Ectodermal cell (in vitro differentiated cells): Measurements from ENCODE around the gene ZPBP2.
"Not testable (repeated sequence)": the region's sequence is repeated elsewhere in the genome, so short reads cannot be mapped to it uniquely, and the experiment has no call there.

ENCODE experiments used
- H3K27ac ChIP-seq: 2 replicates; pipeline ENCODE4 v1.7.0; 2013; ENCODE audit warnings: mild to moderate bottlenecking, low read depth, low read length; ENCODE audit not compliant: insufficient read depth, poor library complexity, severe bottlenecking
- H3K27me3 ChIP-seq: 2 replicates; pipeline ENCODE4 v1.7.0; 2013; ENCODE audit warnings: mild to moderate bottlenecking, low read length; ENCODE audit not compliant: insufficient read depth, control insufficient read depth, poor library complexity, severe bottlenecking
- H3K36me3 ChIP-seq: one replicate; pipeline ENCODE4 v1.7.0; 2013; ENCODE audit warnings: low read length; ENCODE audit not compliant: control insufficient read depth, insufficient read depth
- H3K4me1 ChIP-seq: one replicate; pipeline ENCODE4 v1.7.0; 2013; ENCODE audit warnings: low read length; ENCODE audit not compliant: control insufficient read depth, insufficient read depth
- H3K4me3 ChIP-seq: 2 replicates; pipeline ENCODE4 v1.7.0; 2013; ENCODE audit warnings: low read depth, low read length, control low read depth; ENCODE audit not compliant: insufficient read depth
- H3K9me3 ChIP-seq: 2 replicates; pipeline ENCODE4 v1.7.0; 2013; ENCODE audit warnings: mild to moderate bottlenecking, low read length, moderate library complexity; ENCODE audit not compliant: control insufficient read depth
- WGBS, 2 experiments: methylation state at CpG; one replicate each; pipeline ENCODE4 v1.1.7; 2013; ENCODE audit warnings: missing lambda C conversion rate in 2 of 2; 5-methylcytosine and 5-hydroxymethylcytosine counted together

The ZPBP2 gene

GRCh38 chr17:39854909-39855308, 13.1 kb upstream of the ZPBP2 start:
- no peak overlapping the region for H3K4me3 ChIP-seq
- H3K36me3 ChIP-seq = no peaks in the 10 kb centered on the region
- H3K27ac ChIP-seq = no peak overlapping the region
- H3K9me3 ChIP-seq = no peaks in the 10 kb centered on the region
- no peaks in the 10 kb centered on the region for H3K4me1 ChIP-seq
- no peaks in the 10 kb centered on the region for H3K27me3 ChIP-seq
- 92 to 93% methylated on average over 2 of the region's 2 CpGs for WGBS, 2 experiments

- 88 to 94% methylated on average over 8 of the region's 9 CpGs for WGBS, 2 experiments
Measured at GRCh38 chr17:39855911-39856649, 11.9 kb upstream of the ZPBP2 start.

GRCh38 chr17:39861235-39861634, 6.8 kb upstream of the ZPBP2 start:
- peaks cover 57% of the 10 kb centered on the region for H3K27me3 ChIP-seq
- WGBS, 2 experiments = 94 to 97% methylated on average over 5 of the region's 5 CpGs

More at GRCh38 chr17:39855911-39856649, 11.9 kb upstream of the ZPBP2 start:
- not testable (repeated sequence) for H3K9me3 ChIP-seq, H3K4me1 ChIP-seq, H3K27ac ChIP-seq, H3K27me3 ChIP-seq, H3K36me3 ChIP-seq, H3K4me3 ChIP-seq

GRCh38 chr17:39863244-39863917, 4.6 kb upstream of the ZPBP2 start:
- no peak overlapping the region for H3K4me3 ChIP-seq
- WGBS, 2 experiments = 87 to 91% methylated on average over 6 of the region's 7 CpGs

More at GRCh38 chr17:39861235-39861634, 6.8 kb upstream of the ZPBP2 start:
- Histone ChIP-seq H3K36me3 (no peaks in the 10 kb centered on the region), H3K9me3 (no peaks in the 10 kb centered on the region), H3K4me3 (no peak overlapping the region), H3K4me1 (no peaks in the 10 kb centered on the region), H3K27ac (no peak overlapping the region)

GRCh38 chr17:39863918-39864746, 3.9 kb upstream of the ZPBP2 start, which contains the start of gene IKZF3:
Gene IKZF3 (minus strand): TSS chr17:39864312. CDS start chr17:39864126, 186 bp downstream.
- Histone ChIP-seq H3K27me3 (peaks cover 67% of the 10 kb centered on the region), H3K36me3 (no peaks in the 10 kb centered on the region), H3K9me3 (no peaks in the 10 kb centered on the region), H3K27ac (no peak within 1 kb of the TSS), H3K4me3 (no peak within 1 kb of the TSS), H3K4me1 (no peaks in the 10 kb centered on the region)
- 9 to 11% methylated on average over 50 of the region's 50 CpGs for WGBS, 2 experiments

More at GRCh38 chr17:39863244-39863917, 4.6 kb upstream of the ZPBP2 start:
- Histone ChIP-seq H3K27ac (no peak overlapping the region), H3K27me3 (peaks cover 67% of the 10 kb centered on the region), H3K4me1 (no peaks in the 10 kb centered on the region), H3K9me3 (no peaks in the 10 kb centered on the region), H3K36me3 (no peaks in the 10 kb centered on the region)

GRCh38 chr17:39866013-39866730, 1.8 kb upstream of the ZPBP2 start:
- no peak overlapping the region for H3K27ac ChIP-seq
- H3K27me3 ChIP-seq = peaks cover 59% of the 10 kb centered on the region
- H3K4me3 ChIP-seq = no peak overlapping the region
- H3K4me1 ChIP-seq = no peaks in the 10 kb centered on the region
- H3K36me3 ChIP-seq = no peaks in the 10 kb centered on the region
- H3K9me3 ChIP-seq = no peaks in the 10 kb centered on the region
- WGBS, 2 experiments = 85 to 92% methylated on average over 7 of the region's 8 CpGs

- Histone ChIP-seq H3K27me3 (peaks cover 49% of the 10 kb centered on the region), H3K27ac (no peak overlapping the region), H3K4me3 (no peak overlapping the region), H3K4me1 (no peaks in the 10 kb centered on the region), H3K9me3 (no peaks in the 10 kb centered on the region), H3K36me3 (no peaks in the 10 kb centered on the region)
- WGBS, 2 experiments = 91 to 93% methylated on average over 21 of the region's 21 CpGs
Measured at GRCh38 chr17:39867084-39867879, 720 bp upstream of the ZPBP2 start.

GRCh38 chr17:39868554-39868942, 546 bp downstream of the ZPBP2 start:
- no peak overlapping the region for H3K4me3 ChIP-seq
- no peak overlapping the region for H3K27ac ChIP-seq
- 91 to 92% methylated on average over 17 of the region's 17 CpGs for WGBS, 2 experiments
- no peaks in the 10 kb centered on the region for H3K36me3 ChIP-seq
- H3K9me3 ChIP-seq = no peaks in the 10 kb centered on the region
- H3K27me3 ChIP-seq = peaks cover 36% of the 10 kb centered on the region
- no peaks in the 10 kb centered on the region for H3K4me1 ChIP-seq

- H3K9me3 ChIP-seq = no peaks in the 10 kb centered on the region
- WGBS, 2 experiments = no CpG with 5 or more reads among the region's 1 CpG
- no peaks in the 10 kb centered on the region for H3K4me1 ChIP-seq
- no peak overlapping the region for H3K4me3 ChIP-seq
- peaks cover 14% of the 10 kb centered on the region for H3K27me3 ChIP-seq
- no peak overlapping the region for H3K27ac ChIP-seq
- no peaks in the 10 kb centered on the region for H3K36me3 ChIP-seq
Measured at GRCh38 chr17:39870776-39871175, 2.8 kb downstream of the ZPBP2 start.
